Liver (tissue), 9 donors: ENCODE measurements around the gene CAT. TPM values are rescaled to one million over a fixed set of nuclear protein-coding genes. Genes with fewer than 3 reads are reported as not detected.
A peak's percentile ranks its signal among the peaks of the same experiment; 100 is the strongest.

Experiments used
- DNase-seq: peaks from one replicate; pipeline ENCODE4 v3.0.0-alpha.2; 2017; ENCODE audit warnings: low spot score
- H3K27ac ChIP-seq, 2 donors: one replicate each; pipeline ENCODE4 v1.7.0; 2013; ENCODE audit warnings: inconsistent platforms in 2 of 2, low read length in 2 of 2, control low read depth in 1 of 2, low read depth in 1 of 2, mild to moderate bottlenecking in 1 of 2
- H3K27me3 ChIP-seq, 4 donors: one replicate each; pipeline versions ENCODE4 v1.6.1 to v1.7.0; 2013; ENCODE audit warnings: low read length in 3 of 4, inconsistent platforms in 1 of 4, mild to moderate bottlenecking in 1 of 4, moderate library complexity in 1 of 4; ENCODE audit not compliant: control insufficient read depth in 4 of 4, insufficient read depth in 4 of 4
- H3K36me3 ChIP-seq, 4 donors: one replicate each; pipeline versions ENCODE4 v1.6.1 to v1.7.0; 2013; ENCODE audit warnings: low read length in 3 of 4, mild to moderate bottlenecking in 3 of 4, low read depth in 1 of 4, moderate library complexity in 1 of 4; ENCODE audit not compliant: control insufficient read depth in 4 of 4, insufficient read depth in 3 of 4
- H3K4me1 ChIP-seq, 4 donors: one replicate each; pipeline versions ENCODE4 v1.6.1 to v1.7.0; 2013; ENCODE audit warnings: low read length in 3 of 4, mild to moderate bottlenecking in 3 of 4, moderate library complexity in 1 of 4; ENCODE audit not compliant: control insufficient read depth in 4 of 4, insufficient read depth in 4 of 4
- H3K4me3 ChIP-seq, 3 donors: one replicate each; pipeline versions ENCODE4 v1.6.1 to v1.7.0; 2013; ENCODE audit warnings: low read length in 3 of 3, control low read depth in 1 of 3, low read depth in 1 of 3, mild to moderate bottlenecking in 1 of 3
- H3K9ac ChIP-seq, 2 donors: one replicate each; pipeline ENCODE4 v1.7.0; 2013; ENCODE audit warnings: low read length in 2 of 2, mild to moderate bottlenecking in 2 of 2, moderate library complexity in 2 of 2, control low read depth in 1 of 2, low read depth in 1 of 2
- H3K9me3 ChIP-seq, 4 donors: one replicate each; pipeline versions ENCODE4 v1.6.1 to v1.7.0; 2013; ENCODE audit warnings: low read length in 3 of 4; ENCODE audit not compliant: control insufficient read depth in 4 of 4
- ATF3 ChIP-seq: IDR thresholded peaks from 2 replicates; pipeline ENCODE4 v1.6.1; 2016; ENCODE audit warnings: antibody characterized with exemption
- EGR1 ChIP-seq, 2 donors: IDR thresholded peaks; 2 replicates each; pipeline ENCODE4 v1.6.1; 2016 to 2018; ENCODE audit warnings: antibody characterized with exemption in 2 of 2, low read depth in 2 of 2
- FOXA1 ChIP-seq: IDR thresholded peaks from 2 replicates; pipeline ENCODE4 v1.6.1; 2016; ENCODE audit warnings: antibody characterized with exemption
- FOXA2 ChIP-seq: IDR thresholded peaks from 2 replicates; pipeline ENCODE4 v1.6.1; 2016; ENCODE audit warnings: antibody characterized with exemption
- GABPA ChIP-seq, 2 donors: IDR thresholded peaks in 1 of 2; conservative IDR thresholded peaks in 1 of 2; 2 replicates each; pipeline ENCODE4 v1.6.1; 2016; ENCODE audit warnings: antibody characterized with exemption in 2 of 2, mild to moderate bottlenecking in 1 of 2, moderate library complexity in 1 of 2
- HNF4A ChIP-seq, 2 donors: conservative IDR thresholded peaks; 2 replicates each; pipeline ENCODE4 v1.6.1; 2016; ENCODE audit warnings: antibody characterized with exemption in 2 of 2, mild to moderate bottlenecking in 2 of 2
- JUND ChIP-seq, 2 donors: IDR thresholded peaks; 2 replicates each; pipeline ENCODE4 v1.6.1; 2016; ENCODE audit warnings: antibody characterized with exemption in 2 of 2
- RAD21 ChIP-seq, 2 donors: IDR thresholded peaks; 2 replicates each; pipeline ENCODE4 v1.6.1; 2016; ENCODE audit warnings: antibody characterized with exemption in 2 of 2, mild to moderate bottlenecking in 2 of 2
- RXRA ChIP-seq, 2 donors: IDR thresholded peaks; 2 replicates each; pipeline ENCODE4 v1.6.1; 2017 to 2018; ENCODE audit warnings: antibody characterized with exemption in 2 of 2, mild to moderate bottlenecking in 1 of 2
- YY1 ChIP-seq: IDR thresholded peaks from 2 replicates; pipeline ENCODE4 v1.6.1; 2016; ENCODE audit warnings: antibody characterized with exemption, mild to moderate bottlenecking
- WGBS: extraction: QIAGEN DNeasy Blood & Tissue Kit; methylation state at CpG from one replicate; pipeline ENCODE4 v1.1.7; 2013; 5-methylcytosine and 5-hydroxymethylcytosine counted together
- polyA plus RNA-seq, 2 donors: library from polyadenylated mRNA; stranded (reverse) in 1 of 2; unstranded in 1 of 2; fragments of 200-250 nt in 1 of 2; fragments of >200 nt in 1 of 2; fragmentation: Nextera tagmentation in 1 of 2; extraction: Ambion mirVana in 1 of 2; gene quantifications; one replicate each; pipeline versions ENCODE4 v1.2.1 to v1.2.3, GENCODE V29; 2013 to 2015
- total RNA-seq, 2 donors: library from RNA; depleted of rRNA; stranded (reverse); fragments of >200 nt; gene quantifications; one replicate each; pipeline ENCODE4 v1.2.3, GENCODE V29; 2014
- TF ChIP-seq, protein P1 (sequence below): fragments of 150-350 bp; IDR thresholded peaks from 2 replicates; pipeline ENCODE4 v1.5.1; 2017; ENCODE audit warnings: improper control_type of control experiment, low read depth, low read length; ENCODE audit not compliant: missing input control
- TF ChIP-seq, protein P2 (sequence below): IDR thresholded peaks from 2 replicates; pipeline ENCODE4 v1.6.1; 2016; ENCODE audit warnings: antibody characterized with exemption
- donor health status: healthy.
- donor health status: healthy.
- donor health status: healthy.
- donor health status: healthy.
- donor health status: healthy.

The CAT gene
- total and polyA plus RNA-seq, 4 donors = 270 to 620 (median 388) TPM

GRCh38 chr11:34512840-34513681 is 74.3 kb downstream of the CAT start:
- no peaks in the 10 kb centered on the region for H3K27me3 ChIP-seq
- H3K4me3 ChIP-seq = no peak overlapping the region
- DNase-seq = peak; percentile 52
- 72% methylated on average over 24 of the region's 24 CpGs for WGBS
- no peaks in the 10 kb centered on the region for H3K4me1 ChIP-seq
- H3K36me3 ChIP-seq = no peaks in the 10 kb centered on the region
- no peaks in the 10 kb centered on the region for H3K9me3 ChIP-seq
- TF ChIP-seq GABPA (IDR thresholded peaks at IDR 0.05 in 1 of 2, conservative IDR thresholded peaks at IDR 0.05 in 1 of 2) (no peak), RAD21 (IDR thresholded peaks at IDR 0.05) (peak; percentile 73 to 84), RXRA (IDR thresholded peaks at IDR 0.05) (peak in 1 of 2 donors; percentile 9), YY1 (no peak)
- TF ChIP-seq, protein P1, sequence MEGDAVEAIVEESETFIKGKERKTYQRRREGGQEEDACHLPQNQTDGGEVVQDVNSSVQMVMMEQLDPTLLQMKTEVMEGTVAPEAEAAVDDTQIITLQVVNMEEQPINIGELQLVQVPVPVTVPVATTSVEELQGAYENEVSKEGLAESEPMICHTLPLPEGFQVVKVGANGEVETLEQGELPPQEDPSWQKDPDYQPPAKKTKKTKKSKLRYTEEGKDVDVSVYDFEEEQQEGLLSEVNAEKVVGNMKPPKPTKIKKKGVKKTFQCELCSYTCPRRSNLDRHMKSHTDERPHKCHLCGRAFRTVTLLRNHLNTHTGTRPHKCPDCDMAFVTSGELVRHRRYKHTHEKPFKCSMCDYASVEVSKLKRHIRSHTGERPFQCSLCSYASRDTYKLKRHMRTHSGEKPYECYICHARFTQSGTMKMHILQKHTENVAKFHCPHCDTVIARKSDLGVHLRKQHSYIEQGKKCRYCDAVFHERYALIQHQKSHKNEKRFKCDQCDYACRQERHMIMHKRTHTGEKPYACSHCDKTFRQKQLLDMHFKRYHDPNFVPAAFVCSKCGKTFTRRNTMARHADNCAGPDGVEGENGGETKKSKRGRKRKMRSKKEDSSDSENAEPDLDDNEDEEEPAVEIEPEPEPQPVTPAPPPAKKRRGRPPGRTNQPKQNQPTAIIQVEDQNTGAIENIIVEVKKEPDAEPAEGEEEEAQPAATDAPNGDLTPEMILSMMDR = peak; percentile 68
- no peak overlapping the region for H3K27ac ChIP-seq
- H3K9ac ChIP-seq = no peak overlapping the region

DNA sequence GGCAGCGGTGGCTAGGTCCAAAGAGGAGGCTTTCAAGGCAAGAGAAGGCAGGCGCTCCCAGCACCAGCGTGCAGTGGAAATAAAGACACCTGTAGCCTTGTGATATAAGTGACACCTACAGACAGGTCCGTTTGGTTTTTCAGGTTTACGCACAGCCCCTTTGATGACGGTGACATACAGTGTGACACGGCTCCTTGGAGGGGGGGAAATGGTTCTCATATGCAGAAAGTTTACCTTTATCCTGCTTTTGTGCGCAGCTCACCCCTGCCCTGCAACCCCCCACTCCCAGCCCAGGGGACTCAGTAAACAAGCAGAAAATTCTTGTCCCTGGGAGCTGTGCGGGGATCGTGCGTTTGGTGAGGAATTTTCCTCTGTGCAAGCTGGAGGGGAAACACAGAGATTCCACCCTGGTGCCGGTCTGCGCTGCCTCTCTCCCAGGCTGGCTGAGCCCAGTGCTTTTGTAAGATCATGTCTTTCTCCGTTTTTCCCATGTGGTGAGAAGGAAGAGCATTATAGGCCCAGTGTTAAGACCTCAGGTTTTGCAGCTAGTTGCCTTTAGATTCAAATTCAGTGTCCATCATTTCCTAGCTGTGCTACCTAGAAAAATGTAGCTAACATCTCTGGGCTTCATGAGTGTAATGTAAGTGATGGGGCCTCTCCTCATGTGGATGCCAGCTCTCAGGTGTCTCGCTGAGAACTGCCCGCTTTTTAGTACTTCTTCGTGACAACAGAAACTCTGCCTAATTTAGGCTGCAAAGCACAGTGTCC is 75.1 kb downstream of the CAT start, which contains the start of gene ELF5:
Gene ELF5, minus strand, starts transcription at position 113 of the 768 bp plus-strand sequence. CDS start 8,045 bp downstream, outside the sequence.
- Histone ChIP-seq H3K4me1 (no peaks in the 10 kb centered on the region), H3K36me3 (no peaks in the 10 kb centered on the region), H3K27ac (no peak within 1 kb of the TSS), H3K4me3 (no peak within 1 kb of the TSS), H3K9me3 (no peaks in the 10 kb centered on the region), H3K9ac (no peak within 1 kb of the TSS), H3K27me3 (no peaks in the 10 kb centered on the region)
- 90% methylated on average over 17 of the region's 17 CpGs for WGBS
- TF ChIP-seq ATF3 (no peak), FOXA2 (no peak), FOXA1 (no peak), EGR1 (IDR thresholded peaks at IDR 0.05; ENCODE audit: low read depth in 2 of 2) (no peak), JUND (IDR thresholded peaks at IDR 0.05) (no peak), HNF4A (conservative IDR thresholded peaks at IDR 0.05) (no peak), GABPA (IDR thresholded peaks at IDR 0.05 in 1 of 2, conservative IDR thresholded peaks at IDR 0.05 in 1 of 2) (no peak)
- TF ChIP-seq, protein P1 = no peak
- TF ChIP-seq, protein P2, sequence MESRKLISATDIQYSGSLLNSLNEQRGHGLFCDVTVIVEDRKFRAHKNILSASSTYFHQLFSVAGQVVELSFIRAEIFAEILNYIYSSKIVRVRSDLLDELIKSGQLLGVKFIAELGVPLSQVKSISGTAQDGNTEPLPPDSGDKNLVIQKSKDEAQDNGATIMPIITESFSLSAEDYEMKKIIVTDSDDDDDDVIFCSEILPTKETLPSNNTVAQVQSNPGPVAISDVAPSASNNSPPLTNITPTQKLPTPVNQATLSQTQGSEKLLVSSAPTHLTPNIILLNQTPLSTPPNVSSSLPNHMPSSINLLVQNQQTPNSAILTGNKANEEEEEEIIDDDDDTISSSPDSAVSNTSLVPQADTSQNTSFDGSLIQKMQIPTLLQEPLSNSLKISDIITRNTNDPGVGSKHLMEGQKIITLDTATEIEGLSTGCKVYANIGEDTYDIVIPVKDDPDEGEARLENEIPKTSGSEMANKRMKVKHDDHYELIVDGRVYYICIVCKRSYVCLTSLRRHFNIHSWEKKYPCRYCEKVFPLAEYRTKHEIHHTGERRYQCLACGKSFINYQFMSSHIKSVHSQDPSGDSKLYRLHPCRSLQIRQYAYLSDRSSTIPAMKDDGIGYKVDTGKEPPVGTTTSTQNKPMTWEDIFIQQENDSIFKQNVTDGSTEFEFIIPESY = no peak
- DNase-seq = no peak
